ENCODE data around the gene ERLEC1.
"Not testable (repeated sequence)": the region's sequence is repeated elsewhere in the genome, so short reads cannot be mapped to it uniquely, and the experiment has no call there.

ERLEC1 gene

GRCh38 chr2:53784436-53784835 is 2.4 kb upstream of the ERLEC1 start:
- DNase-seq: no peak

DNA sequence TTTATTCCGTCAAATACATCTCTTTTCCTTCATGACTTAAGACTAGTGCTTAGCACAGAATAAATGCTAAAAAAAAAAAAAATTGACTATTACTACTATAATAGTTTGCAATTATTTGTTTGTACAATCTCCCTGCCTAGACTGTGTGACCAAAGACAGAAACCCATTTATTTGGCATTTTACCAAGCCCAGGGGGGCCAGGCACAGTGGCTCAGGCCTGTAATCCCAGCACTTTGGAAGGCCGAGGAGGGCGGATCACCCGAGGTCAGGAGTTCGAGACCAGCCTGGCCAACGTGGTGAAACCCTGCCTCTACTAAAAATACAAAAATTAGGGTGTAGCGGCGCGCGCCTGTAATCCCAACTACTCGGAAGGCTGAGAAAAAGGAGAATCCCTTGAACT is 1.5 kb upstream of the ERLEC1 start:
- DNase-seq: no peak

GRCh38 chr2:53786352-53786704 is 516 bp upstream of the ERLEC1 start:
- DNase-seq: peak in 1 of 2 experiments; percentile 41

- peak in 1 of 2 experiments; percentile 24 for DNase-seq
Measured at GRCh38 chr2:53787614-53788289, 908 bp downstream of the ERLEC1 start.

DNA sequence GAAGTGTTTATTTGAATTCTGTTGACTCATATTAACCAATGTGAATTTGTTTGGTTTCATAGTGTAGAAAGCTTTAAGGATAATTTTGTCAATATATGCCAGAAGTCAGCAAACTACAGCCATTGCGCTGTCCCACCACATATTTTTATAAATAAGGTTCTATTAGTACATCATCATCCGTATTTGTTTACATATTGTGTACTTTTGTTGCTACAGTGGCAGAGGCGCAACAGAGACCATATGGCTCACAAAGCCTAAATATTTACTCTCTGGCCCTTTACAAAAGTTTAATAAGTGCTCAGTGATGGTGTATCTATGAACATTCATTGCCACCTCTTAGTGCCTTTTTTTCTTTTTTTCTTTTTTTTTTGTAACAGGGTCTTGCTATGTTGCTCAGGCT is 6.4 kb downstream of the ERLEC1 start:
- no peak for DNase-seq

GRCh38 chr2:53793821-53794220 is 7.0 kb downstream of the ERLEC1 start:
- DNase-seq: no peak

- no peak for DNase-seq
Measured at GRCh38 chr2:53801547-53801946, 14.7 kb downstream of the ERLEC1 start.

DNA sequence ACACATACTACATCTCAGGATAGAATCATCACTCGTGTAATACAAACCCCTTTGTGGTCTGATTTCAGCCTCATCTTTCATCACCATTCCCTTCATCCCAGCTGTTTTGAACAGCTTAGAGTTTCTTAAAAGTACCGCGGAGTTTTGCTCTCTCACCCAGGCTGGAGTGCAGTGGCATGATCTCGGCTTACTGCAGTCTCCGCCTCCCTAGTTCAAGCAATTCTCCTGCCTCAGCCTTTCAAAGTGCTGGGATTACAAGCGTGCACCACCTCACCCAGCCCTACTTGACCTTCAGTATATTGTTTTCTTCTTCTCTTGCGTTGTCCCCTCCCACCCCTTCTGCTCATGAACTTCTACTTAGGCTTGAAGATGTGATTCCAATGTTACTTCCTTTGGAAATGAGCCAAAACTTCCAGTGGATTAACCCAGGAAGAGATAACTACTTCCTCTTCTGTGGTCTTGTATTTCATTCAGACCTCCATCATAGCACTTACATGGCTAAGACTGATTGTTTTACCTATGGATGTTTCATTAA is 15.8 kb downstream of the ERLEC1 start:
- no peak for DNase-seq

DNA sequence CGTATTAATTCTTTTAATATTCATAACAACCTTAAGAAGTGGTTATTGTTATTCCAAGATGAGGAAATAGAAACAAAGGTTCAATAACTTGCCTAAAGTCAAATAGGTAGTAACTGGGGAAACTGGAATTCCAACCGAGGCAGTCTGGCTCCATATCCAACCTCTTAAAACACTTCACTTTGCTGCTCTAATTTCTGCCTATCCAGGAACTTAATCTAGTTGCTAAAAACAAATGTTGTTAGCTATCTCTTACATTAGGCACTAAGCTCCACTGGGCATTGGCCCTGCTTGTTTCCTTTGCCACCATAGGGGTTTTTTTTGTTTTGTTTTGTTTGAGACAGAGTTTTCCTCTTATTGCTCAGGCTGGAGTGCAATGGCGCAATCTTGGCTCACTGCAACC is 24.8 kb downstream of the ERLEC1 start:
- no peak for DNase-seq

DNA sequence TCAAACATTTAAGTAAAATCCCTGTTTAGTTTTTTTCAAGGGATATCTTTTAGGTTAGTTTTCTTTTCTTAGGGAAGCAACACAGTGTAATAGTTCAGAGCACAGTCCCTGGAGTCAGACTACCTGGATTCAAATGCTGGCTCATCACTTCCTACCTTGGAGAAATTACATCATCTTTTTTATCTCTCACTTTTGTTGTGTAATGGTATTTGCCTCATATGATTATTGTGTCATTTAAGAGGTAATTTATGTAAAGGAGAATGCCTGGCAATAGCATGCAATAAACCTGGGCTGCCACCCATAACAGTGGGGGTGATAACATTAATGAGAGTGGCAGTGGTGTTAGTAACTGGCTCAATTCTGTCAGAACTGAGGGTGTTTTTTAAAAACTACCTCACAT is 26.3 kb downstream of the ERLEC1 start:
- no peak for DNase-seq

DNA sequence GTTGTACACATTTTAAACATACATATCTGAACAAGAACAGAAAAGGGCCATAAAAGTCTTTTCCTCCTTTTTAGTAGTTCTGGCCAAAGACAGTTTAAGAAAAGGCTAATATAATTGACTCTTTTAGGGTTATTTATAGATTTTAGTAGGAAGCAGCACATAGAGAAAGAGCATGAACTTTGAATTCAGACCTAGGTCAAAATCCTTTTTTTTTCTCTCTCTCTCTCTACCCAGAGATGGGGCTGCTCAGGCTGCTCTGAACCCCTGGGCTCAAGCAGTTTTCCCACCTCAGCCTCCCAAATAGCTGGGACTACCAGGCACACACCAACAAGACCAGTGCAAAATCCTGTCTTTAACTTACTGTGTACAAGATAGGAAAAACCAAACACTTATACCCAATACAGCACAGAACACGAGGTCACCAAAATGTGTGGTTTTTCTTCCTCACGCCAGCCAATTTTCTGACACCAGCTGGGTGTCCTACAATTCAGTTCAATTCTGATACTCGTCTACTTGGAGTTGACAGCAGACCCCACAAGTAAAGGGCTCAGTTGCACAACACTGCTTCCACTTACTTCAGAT is 32.1 kb downstream of the ERLEC1 start:
- no peak for DNase-seq

DNA sequence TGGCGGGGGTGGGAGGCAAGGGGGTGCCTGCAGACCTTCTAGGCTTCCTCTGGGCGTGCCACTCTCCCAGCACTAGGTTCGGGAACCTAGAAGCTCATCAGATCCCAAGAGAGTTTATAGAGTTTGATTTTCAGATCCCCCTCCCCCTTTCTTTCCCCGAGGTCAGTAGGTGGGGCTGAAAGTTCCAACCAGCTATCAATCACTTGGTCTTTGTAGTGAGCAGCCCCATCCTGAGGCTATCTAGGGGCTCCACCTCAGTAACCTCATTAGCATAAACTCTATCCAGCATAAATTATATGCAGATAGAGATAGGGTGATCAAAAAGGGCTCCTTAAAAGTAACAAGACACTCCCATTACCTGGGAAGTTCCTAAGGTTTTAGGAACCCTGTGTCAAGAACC is 32.8 kb downstream of the ERLEC1 start:
- DNase-seq: no peak

DNA sequence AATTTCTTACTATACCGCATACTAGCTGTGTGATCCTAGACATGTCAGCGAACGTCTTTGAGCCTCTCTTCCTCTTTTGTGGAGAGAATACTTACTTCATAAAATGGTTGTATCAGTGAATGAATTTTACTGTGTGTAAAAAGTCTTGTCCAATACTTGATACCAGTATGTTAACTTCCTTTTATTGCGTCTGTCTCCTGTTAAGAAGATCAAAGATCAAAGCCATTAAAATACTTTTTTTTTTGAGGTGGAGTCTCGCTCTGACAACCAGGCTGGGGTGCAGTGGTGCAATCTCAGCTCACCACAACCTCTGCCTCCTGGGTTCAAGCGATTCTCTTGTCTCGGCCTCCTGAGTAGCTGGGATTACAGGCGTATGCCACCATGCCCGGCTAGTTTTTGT is 33.2 kb downstream of the ERLEC1 start:
- DNase-seq: no peak

- no peak for DNase-seq
Measured at GRCh38 chr2:53820711-53821110, 33.9 kb downstream of the ERLEC1 start.

DNA sequence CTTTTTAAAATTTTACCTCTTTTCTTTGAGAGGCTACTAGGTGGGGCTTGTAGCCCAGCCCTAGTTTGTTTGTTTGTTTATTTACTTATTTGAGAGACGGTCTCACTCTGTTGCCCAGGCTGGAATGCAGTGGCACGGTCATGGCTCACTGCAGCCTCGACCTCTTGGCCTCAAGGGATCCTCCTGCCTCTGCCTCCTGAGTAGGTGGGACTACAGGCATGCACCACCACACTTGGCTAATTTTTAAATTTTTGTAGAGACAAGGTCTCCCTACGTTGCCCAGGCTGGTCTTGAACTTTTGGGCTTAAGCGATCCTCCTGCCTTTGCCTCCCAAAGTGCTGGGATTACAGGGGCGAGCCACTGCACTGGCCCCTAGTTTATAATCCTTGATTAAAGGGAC is 35.0 kb downstream of the ERLEC1 start:
- no peak for DNase-seq

GRCh38 chr2:53823639-53824038 is 36.8 kb downstream of the ERLEC1 start:
- DNase-seq: peak in 1 of 2 experiments; percentile 56

DNA sequence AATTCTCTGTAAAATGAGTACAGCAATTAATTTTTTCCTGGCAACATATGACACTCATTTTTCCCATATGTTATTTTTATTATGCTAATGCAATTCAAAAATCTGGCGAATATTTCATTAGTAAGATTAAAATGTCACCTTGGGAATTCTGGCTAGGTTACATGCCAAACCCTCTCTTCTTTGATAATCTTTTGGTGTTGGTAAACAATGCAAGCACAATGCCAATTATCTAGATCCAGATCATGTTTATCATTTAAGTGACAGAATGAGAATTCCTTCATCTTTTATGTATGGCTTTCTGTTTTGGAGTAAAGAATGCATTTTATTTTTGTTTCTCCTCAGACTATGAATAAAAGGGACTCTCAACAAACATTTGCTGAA is 39.2 kb downstream of the ERLEC1 start:
- DNase-seq: no peak

GRCh38 chr2:53826587-53827397 is 39.9 kb downstream of the ERLEC1 start:
- DNase-seq: no peak

- DNase-seq: no peak
Measured at GRCh38 chr2:53827398-53828175, 40.7 kb downstream of the ERLEC1 start.

DNA sequence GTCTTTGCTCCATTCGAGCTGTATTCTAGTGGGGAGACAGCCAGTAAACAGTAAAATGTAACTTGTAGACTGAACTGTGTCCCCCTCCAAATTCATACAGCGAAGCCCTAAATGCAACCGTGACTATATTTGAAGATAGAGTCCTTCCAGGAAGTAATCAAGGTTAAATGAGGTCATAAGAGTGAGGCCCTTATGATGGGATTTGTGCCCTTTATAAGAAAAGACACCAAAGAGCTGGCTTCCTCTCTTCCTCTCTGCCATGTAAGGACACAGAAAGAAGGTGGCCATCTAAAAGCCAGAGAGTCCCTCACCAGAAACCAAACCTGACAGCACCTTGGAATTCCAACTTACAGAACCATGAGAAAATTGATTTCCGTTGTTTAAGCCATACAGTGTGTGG is 41.5 kb downstream of the ERLEC1 start:
- no peak for DNase-seq

DNA sequence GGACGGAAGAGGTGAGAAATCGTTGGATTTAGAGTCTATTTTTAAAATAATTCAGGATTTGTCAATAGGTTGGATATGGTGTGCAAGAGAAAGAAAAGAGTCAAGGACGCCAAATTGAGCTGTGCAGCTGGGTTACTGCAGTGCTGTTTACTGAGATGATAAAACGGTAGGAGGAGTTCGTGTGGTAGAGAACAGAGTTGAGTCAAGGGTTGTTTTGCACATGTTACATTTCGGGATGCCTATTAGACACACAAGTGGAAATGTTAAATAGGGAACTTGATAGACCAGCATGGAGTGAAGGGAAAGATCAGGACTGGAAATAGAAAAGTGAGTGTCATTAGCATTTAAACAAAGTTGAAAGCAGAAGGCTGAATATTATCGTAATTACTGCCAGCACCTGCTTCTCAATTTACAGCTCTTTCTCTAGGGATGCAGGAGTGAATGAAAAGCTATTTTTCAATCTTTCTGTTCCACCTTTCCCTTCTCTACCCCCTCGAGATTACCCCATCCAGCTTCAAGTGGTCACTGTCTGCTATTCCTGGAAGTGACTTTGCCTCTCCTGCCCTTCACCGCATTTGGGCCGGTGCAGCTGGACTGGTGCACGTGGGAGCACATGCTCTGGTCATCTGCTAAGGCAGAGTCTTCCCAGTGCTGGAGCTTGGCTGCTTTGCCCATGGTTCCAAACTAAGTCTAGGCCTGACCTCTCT is 42.6 kb downstream of the ERLEC1 start:
- DNase-seq: peak; percentile 29 to 64

DNA sequence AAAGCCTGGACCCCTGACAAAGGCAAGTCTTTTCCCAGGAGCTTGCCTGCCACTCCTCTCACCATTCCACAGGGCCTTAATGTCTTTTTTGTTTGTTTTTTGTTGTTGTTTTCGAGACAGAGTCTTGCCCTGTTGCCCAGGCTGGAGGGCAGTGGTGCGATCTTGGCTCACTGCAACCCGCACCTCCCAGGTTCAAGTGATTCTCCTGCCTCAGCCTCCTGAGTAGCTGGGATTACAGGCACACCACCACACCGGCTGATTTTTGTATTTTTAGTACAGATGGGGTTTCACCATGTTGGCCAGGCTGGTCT is 43.1 kb downstream of the ERLEC1 start:
- DNase-seq: not testable (repeated sequence)

DNA sequence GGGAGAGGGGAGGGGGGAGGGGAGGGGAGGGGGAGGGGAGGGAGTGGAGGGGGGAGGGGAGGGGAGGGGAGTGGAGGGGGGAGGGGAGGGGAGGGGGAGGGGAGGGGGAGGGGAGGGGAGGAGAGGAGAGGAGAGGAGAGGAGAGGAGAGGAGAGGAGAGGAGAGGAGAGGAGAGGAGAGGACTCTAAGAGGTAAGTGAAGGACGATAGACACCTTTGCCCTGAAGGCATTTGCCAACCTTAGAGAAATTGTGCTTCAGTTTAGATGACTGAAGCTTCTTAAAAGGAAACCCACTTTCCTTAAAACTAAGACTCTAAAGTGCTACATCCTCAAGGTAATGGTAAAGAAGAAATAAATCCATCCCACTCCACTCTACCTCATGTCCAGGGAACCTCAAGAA is 53.7 kb downstream of the ERLEC1 start:
- no peak for DNase-seq

Measured in SHP77 (cell line).